HG03575 (cell line): ENCODE data around the gene C1QTNF3.
"Not testable (repeated sequence)": the region's sequence is repeated elsewhere in the genome, so short reads cannot be mapped to it uniquely, and the experiment has no call there.

Experiments used
- ATAC-seq: cut with Tn5 transposase; IDR thresholded peaks from one replicate; pipeline ENCODE4 v1.9.1; 2021; ENCODE audit not compliant: unreplicated experiment, insufficient number of reproducible peaks, low FRiP score; ENCODE audit errors: extremely low read depth

The C1QTNF3 gene, protein sequence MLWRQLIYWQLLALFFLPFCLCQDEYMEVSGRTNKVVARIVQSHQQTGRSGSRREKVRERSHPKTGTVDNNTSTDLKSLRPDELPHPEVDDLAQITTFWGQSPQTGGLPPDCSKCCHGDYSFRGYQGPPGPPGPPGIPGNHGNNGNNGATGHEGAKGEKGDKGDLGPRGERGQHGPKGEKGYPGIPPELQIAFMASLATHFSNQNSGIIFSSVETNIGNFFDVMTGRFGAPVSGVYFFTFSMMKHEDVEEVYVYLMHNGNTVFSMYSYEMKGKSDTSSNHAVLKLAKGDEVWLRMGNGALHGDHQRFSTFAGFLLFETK

GRCh38 chr5:34043099-34043876, at the start of gene C1QTNF3:
Gene C1QTNF3, minus strand, starts transcription at chr5:34043213. Its CDS starts 88 bp downstream, at chr5:34043125.
- ATAC-seq = no peak

DNA sequence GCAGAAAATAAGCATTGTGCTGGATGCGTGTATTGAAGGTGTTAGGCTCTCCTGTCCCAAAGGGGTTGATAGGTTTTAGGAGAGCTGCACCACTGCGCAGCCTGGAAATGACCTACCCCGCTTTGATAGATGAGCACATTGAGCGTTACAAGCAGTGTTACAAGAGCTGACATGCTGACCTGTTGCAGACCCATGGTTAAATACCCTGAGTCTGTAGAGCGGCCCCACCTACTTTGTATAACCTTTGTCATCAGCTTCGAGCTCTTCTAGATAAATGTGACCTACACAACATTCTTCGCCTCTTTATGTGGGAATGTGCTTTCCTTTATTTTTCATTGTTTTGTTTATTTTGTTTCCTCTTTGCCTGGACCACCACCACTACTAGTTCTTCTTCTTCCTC, 48.0 kb upstream of the C1QTNF3 start:
- not testable (repeated sequence) for ATAC-seq

- not testable (repeated sequence) for ATAC-seq
These were observed 46.8 kb upstream of the C1QTNF3 start for GRCh38 chr5:34089802-34090201.

DNA sequence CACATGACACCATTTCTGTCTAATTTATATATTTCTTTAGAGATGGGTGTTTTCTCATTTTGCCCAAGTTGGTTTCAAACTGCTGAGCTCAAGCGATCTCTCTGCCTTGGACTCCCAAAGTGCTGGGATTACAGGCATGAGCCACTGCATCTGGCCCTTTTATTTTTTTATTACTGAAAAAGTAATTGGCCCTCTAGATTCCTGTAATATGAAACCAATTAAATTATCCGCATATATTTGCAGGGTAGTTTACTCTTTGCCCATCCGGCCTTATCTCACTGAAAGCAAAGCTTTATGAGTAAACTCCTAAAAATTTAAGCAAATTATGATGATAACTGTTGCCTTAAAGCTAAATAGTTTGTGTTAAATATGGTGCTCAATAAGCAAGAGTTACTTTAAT, 44.7 kb upstream of the C1QTNF3 start:
- not testable (repeated sequence) for ATAC-seq

DNA sequence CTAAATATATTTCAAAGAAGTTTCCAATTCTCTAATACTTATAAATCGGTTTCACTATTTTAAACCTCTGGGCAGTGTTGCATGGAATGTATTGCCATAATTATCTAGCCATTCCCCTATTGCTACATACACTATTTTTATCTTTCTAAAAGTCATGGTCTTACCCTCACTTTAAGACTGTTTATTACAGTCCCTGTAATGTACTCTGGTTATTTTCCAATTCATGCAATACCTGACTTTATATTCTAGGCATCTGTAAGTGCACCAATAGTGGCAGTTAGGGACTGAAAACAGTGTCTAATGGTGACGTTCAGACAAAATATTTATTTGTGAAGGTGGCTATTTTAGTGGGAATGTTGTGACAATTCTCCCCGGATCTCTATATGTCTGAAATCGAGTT, 40.9 kb upstream of the C1QTNF3 start:
- not testable (repeated sequence) for ATAC-seq

GRCh38 chr5:34079505-34079904, 36.5 kb upstream of the C1QTNF3 start:
- ATAC-seq = not testable (repeated sequence)

GRCh38 chr5:34077636-34078035, 34.6 kb upstream of the C1QTNF3 start:
- not testable (repeated sequence) for ATAC-seq

DNA sequence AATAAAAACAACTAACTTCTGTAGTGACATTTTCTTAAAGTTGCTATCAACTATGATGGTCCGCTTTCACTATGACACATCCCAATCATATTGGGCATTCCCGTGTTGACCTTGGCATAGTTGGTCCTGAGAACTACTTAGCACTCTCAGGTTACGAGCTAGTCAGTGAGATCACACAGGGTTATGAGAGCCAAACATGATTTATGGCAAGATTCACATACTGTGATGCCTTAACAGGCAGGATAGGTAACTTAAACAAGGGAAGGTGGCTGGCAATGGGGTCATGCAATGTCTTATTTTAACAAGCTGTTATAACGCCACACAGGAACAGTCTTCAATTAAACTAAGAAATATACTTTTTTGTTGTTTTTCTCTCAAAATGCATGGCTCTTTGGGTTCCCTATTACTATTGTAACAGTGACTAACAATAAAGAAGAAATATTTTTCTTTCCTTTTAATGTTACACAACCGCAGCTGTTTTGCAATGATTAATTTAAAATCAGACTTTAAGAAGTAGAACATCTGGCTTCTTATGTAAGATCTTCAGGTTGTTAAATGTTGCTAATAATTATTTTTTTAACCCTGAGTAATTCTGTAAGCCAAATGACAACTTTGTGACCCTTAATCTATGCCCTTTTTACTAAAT, 33.8 kb upstream of the C1QTNF3 start:
- ATAC-seq = not testable (repeated sequence)

- not testable (repeated sequence) for ATAC-seq
These were observed 31.5 kb upstream of the C1QTNF3 start for GRCh38 chr5:34074472-34074871.

DNA sequence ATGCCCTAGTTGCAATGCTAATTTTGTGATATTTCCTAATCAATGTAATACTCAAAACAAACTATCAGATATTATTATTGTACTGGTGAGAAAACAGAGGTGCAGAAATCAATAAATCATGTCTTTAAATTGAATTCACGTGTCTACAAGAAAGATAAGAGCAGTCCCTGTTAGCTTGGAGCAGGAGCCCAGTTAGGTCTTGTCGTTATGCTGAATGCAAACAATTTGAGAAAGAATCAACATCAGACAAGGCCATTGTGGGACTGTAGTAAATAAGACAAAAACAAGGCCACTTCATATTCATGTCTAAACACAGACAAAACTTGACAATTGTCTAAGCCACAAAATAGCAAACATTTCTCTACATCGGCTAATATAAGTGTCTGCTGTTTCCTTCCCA, 31.1 kb upstream of the C1QTNF3 start:
- not testable (repeated sequence) for ATAC-seq

- ATAC-seq = not testable (repeated sequence)
These were observed 27.6 kb upstream of the C1QTNF3 start for GRCh38 chr5:34070626-34071025.

- no peak for ATAC-seq
These were observed 21.6 kb upstream of the C1QTNF3 start for GRCh38 chr5:34064656-34065055.

- ATAC-seq = no peak
These were observed 19.4 kb upstream of the C1QTNF3 start for GRCh38 chr5:34062419-34062818.

DNA sequence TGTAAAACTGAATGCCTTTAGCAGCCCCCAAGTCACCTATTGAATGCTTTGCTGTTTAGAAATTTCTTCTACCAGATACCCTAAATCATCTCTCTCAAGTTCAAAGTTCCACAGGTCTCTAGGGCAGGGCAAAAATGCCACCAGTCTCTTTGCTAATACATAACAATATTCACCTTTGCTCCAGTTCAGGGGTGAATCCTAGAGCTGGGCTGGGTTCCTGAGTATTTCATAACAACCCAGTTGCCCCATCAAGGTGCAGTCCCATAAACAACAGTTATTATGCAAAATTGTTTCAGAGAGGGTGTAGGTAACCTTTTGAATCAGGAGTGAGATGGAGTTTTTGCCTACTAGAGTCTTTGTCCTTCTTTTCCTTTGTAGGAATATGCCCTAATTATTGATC, 19.0 kb upstream of the C1QTNF3 start:
- ATAC-seq = no peak

GRCh38 chr5:34059977-34060376, 17.0 kb upstream of the C1QTNF3 start:
- no peak for ATAC-seq

DNA sequence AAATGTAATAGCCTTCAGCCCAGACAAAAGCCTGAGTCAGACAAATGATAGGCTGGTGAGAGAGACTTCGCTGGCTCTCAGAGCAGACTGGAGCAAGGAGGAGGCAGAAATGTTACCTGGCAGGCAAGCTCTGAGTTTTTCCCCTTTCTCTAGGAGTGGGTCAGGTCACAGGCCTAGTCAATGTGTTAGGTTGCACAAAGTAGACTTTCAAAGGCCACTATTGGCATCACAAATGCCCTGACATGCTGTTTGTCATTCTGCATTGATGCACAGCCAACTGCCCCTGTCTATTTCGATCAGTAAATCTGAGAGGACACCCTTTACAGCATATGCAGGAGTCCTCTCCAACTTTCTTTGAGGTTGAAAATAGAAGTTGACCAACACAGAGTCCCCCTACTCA, 15.5 kb upstream of the C1QTNF3 start:
- no peak for ATAC-seq

GRCh38 chr5:34057569-34057968, 14.6 kb upstream of the C1QTNF3 start:
- ATAC-seq = no peak

- no peak for ATAC-seq
These were observed 14.1 kb upstream of the C1QTNF3 start for GRCh38 chr5:34057118-34057517.

DNA sequence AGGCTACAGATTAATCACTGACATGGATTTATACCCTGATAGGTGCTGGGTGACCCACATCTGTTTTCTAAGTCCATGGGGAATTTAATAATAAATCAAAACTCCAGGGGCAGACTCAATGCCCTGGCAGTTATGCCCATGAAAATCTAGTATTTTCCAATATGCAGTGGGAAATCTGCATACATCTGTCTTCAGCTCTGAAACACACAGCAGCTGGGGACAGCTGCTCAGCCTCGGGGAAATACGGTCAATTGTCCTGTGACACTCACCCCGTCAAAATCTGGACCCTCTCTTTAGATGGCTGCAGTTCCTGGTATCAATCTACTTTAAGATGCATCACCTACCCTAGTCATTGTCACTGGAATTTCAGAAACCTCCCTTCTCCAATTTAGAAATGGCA, 12.7 kb upstream of the C1QTNF3 start:
- ATAC-seq = no peak

DNA sequence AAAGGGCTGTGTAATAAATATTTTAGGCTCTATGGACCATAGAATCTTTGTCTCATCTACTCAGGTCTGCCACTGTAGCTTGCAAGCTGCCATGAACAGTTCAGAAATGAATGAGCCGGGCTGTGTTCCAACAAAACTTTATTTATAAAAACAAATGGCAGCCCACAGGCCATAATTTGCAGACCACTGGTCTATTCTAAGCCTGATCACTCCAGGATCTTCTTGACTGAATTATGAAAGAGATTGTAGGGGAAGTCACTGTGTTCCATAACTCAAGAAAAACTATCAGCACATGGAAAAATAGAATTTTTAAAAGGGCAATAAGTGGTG, 11.4 kb upstream of the C1QTNF3 start:
- no peak for ATAC-seq
